Fibroblast of pulmonary artery (primary cell): ENCODE measurements around the gene GLMN.
A peak's percentile ranks its signal among the peaks of the same experiment; 100 is the strongest.

ENCODE experiments used
- DNase-seq: peaks from one replicate; pipeline ENCODE4 v3.0.0-alpha.2; 2010; ENCODE audit warnings: low read depth
- H3K4me3 ChIP-seq: replicated peaks from 2 replicates; pipeline ENCODE4 v1.5.1; 2011; ENCODE audit warnings: low read depth, mild to moderate bottlenecking, control low read depth, low read length, moderate library complexity
- CTCF ChIP-seq: IDR thresholded peaks from 2 replicates; pipeline ENCODE4 v1.5.1; 2011; ENCODE audit warnings: mild to moderate bottlenecking, control low read depth, low read length, inconsistent platforms; ENCODE audit errors: missing control alignments

GLMN gene

DNA sequence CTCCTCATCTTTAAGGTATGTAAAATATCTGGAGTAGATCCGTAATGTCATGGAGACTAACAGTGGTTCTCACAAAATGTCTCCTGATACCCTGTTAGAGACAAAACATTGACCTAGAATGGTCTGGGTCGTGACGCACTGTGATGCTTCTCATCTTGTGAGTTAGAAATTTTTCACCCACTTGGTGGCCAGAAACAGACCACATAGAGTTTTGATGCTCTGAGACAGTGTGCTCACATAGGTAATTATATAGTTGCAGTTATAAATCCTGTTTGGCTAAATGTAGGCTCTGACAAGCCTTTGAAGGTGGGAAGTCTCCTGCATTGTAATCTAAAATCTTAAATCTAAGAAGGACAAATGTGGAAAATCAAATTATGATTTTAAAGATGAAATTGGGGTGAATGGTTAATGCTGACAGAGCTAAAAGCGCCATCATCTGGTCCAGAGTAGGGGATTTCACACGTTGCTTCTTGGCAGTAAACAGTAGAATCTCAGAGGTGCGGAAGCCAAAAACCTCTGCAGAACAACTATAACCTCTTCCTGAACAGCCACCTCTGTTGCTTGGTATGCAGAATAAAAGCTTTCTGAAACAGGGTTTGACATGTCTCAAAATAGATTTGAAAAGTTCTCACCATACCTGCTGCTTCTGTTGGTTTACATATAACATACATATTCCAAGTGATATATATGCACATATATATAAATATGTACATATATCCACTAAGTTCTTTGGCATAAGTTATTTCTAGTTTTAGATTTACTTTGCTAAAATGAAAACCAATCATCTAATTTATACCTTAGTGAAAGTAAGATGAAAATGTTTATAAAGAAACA lies 17.2 kb upstream of the GLMN start:
- H3K4me3 ChIP-seq = no peak overlapping the region
- no peak for DNase-seq
- no peak for TF ChIP-seq CTCF

- no peak for TF ChIP-seq CTCF
- DNase-seq = no peak
Observed at GRCh38 chr1:92314024-92314423, 15.2 kb upstream of the GLMN start.

GRCh38 chr1:92310185-92310597 lies 11.4 kb upstream of the GLMN start:
- H3K4me3 ChIP-seq = no peak overlapping the region
- peak; percentile 60 for DNase-seq
- TF ChIP-seq CTCF = peak; percentile 61

More at GRCh38 chr1:92314024-92314423, 15.2 kb upstream of the GLMN start:
- H3K4me3 ChIP-seq = no peak overlapping the region

DNA sequence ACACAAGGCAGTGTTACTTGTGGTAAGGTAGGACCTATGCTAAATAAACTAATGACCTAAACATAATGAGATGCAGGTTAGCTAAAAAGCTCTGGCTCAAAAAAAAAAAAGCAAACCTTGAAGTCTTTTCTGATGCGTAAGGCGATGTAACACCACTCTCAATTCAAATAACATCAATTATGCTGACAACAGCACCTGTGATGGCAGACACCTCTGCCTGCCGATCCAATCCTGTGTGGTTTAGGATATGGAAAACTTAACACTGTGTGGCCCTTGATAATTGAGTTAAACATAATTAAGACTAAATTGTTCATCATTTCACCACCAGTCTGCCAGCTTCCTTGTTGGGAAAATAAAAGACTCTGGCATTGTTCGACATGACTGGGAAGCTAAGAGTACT lies 9.2 kb upstream of the GLMN start:
- TF ChIP-seq CTCF = no peak
- no peak overlapping the region for H3K4me3 ChIP-seq
- DNase-seq = no peak

DNA sequence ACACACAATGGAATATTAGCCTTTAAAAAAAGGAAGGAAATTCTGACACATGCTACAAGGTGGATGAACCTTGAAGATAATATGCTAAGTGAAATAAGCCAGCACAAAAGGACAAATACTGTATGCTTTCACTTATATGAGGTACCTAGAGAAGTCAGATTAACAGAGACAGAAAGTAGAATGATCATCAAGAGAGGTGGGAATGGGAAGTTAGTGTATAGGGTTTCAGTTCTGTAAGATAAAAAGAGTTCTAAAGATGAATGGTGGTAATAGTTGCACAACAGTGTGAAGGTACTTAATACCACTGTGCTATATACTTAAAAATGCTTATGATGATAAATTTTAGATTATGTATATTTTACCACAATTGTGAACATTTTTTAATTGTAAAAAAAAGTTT lies 7.2 kb upstream of the GLMN start:
- TF ChIP-seq CTCF = no peak
- DNase-seq = no peak
- no peak overlapping the region for H3K4me3 ChIP-seq

- H3K4me3 ChIP-seq = no peak overlapping the region
- no peak for TF ChIP-seq CTCF
- no peak for DNase-seq
Observed at GRCh38 chr1:92301021-92301420, 2.2 kb upstream of the GLMN start.

DNA sequence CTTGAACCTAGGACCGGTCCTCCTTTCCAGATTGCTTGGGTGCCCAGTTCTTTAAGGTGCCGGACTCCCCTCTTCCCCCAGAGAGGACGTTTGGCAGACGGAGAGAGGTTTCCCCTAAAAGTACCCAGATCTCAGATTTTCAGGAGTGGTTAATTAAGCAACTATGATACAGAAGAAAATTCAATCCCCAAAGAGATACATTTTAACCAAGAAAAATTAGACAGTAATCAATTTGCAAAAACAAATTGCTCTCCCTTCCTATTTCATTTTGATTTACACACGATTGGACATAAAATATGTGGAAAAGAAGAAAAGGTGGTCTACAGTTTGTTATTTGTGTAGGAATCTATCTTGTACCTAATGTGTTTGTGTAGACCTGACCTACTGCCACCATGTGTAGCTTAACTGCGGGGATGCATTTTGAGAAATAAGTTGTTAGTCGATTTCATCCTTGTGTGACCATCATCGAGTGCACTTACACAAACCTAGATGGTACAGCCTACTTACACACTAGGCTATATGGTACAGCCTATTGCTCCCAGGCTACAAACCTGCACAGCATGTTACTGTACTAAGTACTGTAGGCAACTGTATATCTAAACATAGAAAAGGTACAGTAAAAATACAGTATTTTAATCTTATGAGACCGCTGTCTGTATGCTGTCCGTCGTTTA lies 827 bp upstream of the GLMN start:
- H3K4me3 ChIP-seq = peak overlapping the region; percentile 84
- no peak for TF ChIP-seq CTCF
- DNase-seq = peak; percentile 13
